WERI-Rb-1 (cell line): ENCODE measurements around the gene C18orf63.

Experiments
- DNase-seq: peaks from one replicate; pipeline ENCODE4 v3.0.0-alpha.2; 2020
- H3K27ac ChIP-seq: fragments of 250-450 bp; sonication (Bioruptor Pico); 2 replicates; pipeline ENCODE4 v1.5.1; 2020; ENCODE audit warnings: mild to moderate bottlenecking, moderate library complexity
- H3K27me3 ChIP-seq: fragments of 250-450 bp; sonication (Bioruptor Pico); 2 replicates; pipeline ENCODE4 v1.5.1; 2021; ENCODE audit warnings: mild to moderate bottlenecking, low read depth, moderate library complexity; ENCODE audit not compliant: insufficient read depth, severe bottlenecking
- H3K36me3 ChIP-seq: fragments of 250-450 bp; sonication (Bioruptor Pico); 2 replicates; pipeline ENCODE4 v1.5.1; 2020; ENCODE audit warnings: mild to moderate bottlenecking, moderate library complexity
- H3K4me3 ChIP-seq: 2 replicates; pipeline ENCODE4 v1.5.1; 2011; ENCODE audit warnings: low read depth, mild to moderate bottlenecking, control low read depth, low read length
- H3K9me3 ChIP-seq: fragments of 250-450 bp; sonication (Bioruptor Pico); 2 replicates; pipeline ENCODE4 v1.5.1; 2021; ENCODE audit warnings: mild to moderate bottlenecking, moderate library complexity; ENCODE audit not compliant: severe bottlenecking
- TF ChIP-seq, protein P1 (sequence below): IDR thresholded peaks from 2 replicates; pipeline ENCODE4 v1.5.1; 2011; ENCODE audit warnings: low read depth, mild to moderate bottlenecking, control low read depth, inconsistent platforms, low read length

Gene C18orf63

DNA sequence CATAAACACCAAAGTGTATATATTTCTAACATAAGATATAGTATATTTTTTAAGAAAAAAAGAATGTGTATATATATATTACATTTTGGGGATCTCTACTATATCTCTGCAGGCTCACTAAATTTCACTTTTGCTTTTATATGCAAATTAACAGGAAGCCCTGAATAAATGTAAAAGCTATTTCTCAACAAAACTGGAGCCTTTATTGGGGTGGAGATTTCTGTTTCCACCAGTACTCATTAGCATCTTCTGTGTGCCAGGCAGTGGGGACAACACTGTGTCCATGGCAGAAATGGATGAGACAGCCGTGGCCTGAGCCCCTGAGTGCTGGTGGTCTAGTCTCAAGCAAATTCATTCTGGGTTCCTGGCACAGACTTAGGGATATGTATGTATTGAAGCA is 41.3 kb downstream of the C18orf63 start:
- no peaks in the 10 kb centered on the region for H3K36me3 ChIP-seq
- H3K27ac ChIP-seq: no peak overlapping the region
- no peak overlapping the region for H3K4me3 ChIP-seq
- TF ChIP-seq, protein P1, sequence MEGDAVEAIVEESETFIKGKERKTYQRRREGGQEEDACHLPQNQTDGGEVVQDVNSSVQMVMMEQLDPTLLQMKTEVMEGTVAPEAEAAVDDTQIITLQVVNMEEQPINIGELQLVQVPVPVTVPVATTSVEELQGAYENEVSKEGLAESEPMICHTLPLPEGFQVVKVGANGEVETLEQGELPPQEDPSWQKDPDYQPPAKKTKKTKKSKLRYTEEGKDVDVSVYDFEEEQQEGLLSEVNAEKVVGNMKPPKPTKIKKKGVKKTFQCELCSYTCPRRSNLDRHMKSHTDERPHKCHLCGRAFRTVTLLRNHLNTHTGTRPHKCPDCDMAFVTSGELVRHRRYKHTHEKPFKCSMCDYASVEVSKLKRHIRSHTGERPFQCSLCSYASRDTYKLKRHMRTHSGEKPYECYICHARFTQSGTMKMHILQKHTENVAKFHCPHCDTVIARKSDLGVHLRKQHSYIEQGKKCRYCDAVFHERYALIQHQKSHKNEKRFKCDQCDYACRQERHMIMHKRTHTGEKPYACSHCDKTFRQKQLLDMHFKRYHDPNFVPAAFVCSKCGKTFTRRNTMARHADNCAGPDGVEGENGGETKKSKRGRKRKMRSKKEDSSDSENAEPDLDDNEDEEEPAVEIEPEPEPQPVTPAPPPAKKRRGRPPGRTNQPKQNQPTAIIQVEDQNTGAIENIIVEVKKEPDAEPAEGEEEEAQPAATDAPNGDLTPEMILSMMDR: no peak
- H3K27me3 ChIP-seq: no peaks in the 10 kb centered on the region
- no peaks in the 10 kb centered on the region for H3K9me3 ChIP-seq
- no peak for DNase-seq

DNA sequence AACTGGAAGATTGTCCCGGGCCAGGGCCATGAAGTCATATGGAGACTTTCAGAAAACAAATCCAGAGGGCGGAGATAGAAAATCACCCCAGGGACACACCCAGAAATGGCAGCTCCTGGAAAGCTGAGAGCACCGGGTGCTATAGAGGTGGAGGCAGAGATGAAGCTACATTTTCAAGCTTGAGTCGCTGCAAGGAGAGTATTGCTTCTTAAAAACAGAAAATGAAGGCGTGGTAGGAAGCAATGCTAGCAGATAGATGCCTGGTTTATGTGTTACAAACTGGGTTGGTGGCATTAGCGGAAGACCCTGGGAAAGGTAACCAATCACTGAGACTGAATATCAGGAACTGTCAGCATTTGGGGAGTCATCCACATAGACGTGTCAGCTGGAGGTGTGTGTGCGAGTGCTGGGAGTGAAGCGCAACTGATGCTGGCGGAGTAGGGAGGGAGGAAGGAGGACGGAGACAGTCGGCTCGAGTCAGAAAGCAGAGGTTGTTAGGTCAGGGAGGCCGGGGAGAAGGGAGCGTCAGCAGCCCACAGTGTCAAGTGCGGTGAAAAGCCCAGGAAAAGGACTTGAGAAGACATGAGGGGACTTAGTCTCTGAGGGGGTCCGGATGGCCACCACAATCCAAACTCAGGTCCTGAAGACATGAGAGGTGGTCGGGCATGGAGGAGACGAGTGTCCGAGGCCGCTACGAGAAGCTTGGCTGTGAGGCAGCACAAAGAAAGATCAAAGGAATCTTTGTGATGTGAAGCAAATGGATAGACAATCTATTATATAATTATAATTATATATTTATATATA is 45.4 kb downstream of the C18orf63 start:
- H3K4me3 ChIP-seq: no peak overlapping the region

DNA sequence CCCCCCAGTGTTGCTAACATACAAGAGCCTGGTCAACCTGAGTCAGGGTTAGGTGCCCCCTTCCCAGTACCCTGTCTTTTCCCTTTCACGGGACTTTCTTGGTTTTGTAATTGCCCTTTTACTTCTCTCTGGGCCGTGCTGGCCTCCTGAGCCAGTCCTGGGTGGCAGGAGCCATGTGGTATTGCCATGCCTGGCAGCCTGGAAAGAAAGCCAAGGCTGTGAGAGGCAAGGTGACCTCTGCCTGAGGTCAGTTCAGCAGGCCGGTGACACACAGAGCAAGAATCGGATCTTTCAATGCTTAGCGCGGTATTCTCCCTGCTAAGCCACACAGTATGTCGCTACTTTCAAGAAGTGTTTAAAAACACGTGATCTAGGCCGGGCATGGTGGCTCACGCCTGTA is 52.3 kb downstream of the C18orf63 start:
- Histone ChIP-seq H3K9me3 (no peaks in the 10 kb centered on the region), H3K36me3 (no peaks in the 10 kb centered on the region), H3K4me3 (no peak overlapping the region), H3K27me3 (no peaks in the 10 kb centered on the region), H3K27ac (no peak overlapping the region)
- TF ChIP-seq, protein P1: no peak
- no peak for DNase-seq

More for the DNA sequence above, 45.4 kb downstream of the C18orf63 start:
- H3K9me3 ChIP-seq: no peaks in the 10 kb centered on the region
- H3K27ac ChIP-seq: no peak overlapping the region
- no peak for DNase-seq
- TF ChIP-seq, protein P1: no peak
- no peaks in the 10 kb centered on the region for H3K36me3 ChIP-seq
- H3K27me3 ChIP-seq: no peaks in the 10 kb centered on the region

DNA sequence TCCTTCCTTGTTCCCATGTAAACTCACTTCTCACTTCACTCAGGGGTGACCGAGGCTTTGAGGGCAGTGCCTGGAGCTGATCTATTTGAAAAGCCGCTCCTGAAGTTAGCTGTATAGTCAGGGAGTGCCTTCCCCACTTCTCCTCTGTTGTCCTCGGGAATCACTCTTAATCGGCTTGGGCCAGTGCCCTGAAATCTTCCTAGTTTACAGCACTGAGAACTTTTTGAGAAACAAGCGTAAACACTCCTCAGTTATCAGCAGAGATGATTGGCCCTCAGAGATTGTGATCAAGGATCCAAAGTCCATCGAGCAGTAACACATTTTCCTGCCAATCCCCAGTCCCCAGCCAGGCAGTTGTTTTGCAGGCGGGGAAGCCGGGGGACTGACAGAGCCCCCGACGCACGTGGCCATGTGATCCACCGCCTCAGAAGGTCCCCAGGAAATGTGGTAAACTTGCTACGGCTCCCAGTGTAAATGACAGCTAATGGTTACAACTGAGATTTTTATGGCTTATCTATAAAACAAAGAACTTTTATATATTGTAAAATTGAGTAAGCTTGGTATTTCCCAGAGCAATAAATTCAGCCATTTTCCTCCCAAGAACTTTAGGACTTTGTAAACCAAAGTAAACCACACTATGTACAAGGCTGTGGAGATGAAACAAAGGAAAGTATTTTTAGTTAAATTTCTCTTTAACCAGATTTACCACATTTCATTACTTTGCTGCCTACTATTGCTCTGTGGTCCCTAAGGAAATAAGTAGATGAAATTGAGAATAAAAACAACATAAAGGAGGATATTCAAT is 53.5 kb downstream of the C18orf63 start:
- H3K9me3 ChIP-seq: no peaks in the 10 kb centered on the region
- DNase-seq: peak; percentile 62
- no peaks in the 10 kb centered on the region for H3K27me3 ChIP-seq
- TF ChIP-seq, protein P1: no peak
- peak overlapping the region; percentile 21 for H3K4me3 ChIP-seq
- H3K36me3 ChIP-seq: no peaks in the 10 kb centered on the region
- H3K27ac ChIP-seq: no peak overlapping the region

DNA sequence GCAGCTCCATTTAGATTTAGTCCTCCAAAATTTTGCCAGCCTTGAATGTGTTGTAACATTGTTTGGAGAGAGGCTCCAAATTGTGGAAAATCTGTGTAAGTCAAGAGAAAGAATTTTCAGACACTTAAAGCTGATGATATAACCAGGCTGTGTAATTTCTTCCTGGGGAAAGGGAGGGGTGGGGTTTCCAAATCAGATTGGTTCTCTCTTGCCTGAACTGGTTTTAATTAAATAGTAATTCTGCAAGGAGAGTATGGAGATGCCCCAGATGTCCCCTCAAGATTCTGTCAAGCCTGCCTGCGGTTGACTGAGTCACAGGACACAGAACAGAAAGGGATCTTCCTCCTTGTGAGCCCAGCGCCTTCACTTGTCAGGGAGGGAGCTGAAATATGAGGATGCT is 54.5 kb downstream of the C18orf63 start:
- no peaks in the 10 kb centered on the region for H3K27me3 ChIP-seq
- DNase-seq: no peak
- TF ChIP-seq, protein P1: no peak
- no peak overlapping the region for H3K27ac ChIP-seq
- H3K9me3 ChIP-seq: no peaks in the 10 kb centered on the region
- H3K36me3 ChIP-seq: no peaks in the 10 kb centered on the region
- no peak overlapping the region for H3K4me3 ChIP-seq
